Left lung (tissue), 10 donors: Measurements from ENCODE around the gene LMF1. TPM values are rescaled to one million over a fixed set of nuclear protein-coding genes. Genes with fewer than 3 reads are reported as not detected.
"Not testable (repeated sequence)": the region's sequence is repeated elsewhere in the genome, so short reads cannot be mapped to it uniquely, and the experiment has no call there.

Experiments
- ATAC-seq: fragments of 200-7000 bp; cut with Tn5 transposase; one replicate; pipeline ENCODE4 v1.9.1; 2020; ENCODE audit warnings: moderate library complexity
- DNase-seq, 4 donors: peaks; one replicate each; pipeline ENCODE4 v3.0.0-alpha.2; 2013 to 2020
- H3K27ac ChIP-seq, 2 donors: fragments of 200-600 bp; sonication (generic) in 1 of 2; one replicate each; pipeline versions ENCODE4 v1.5.0 to v1.8.0; 2020 to 2021
- H3K27me3 ChIP-seq, 2 donors: fragments of 200-600 bp; sonication (generic) in 1 of 2; one replicate each; pipeline versions ENCODE4 v1.5.0 to v1.8.0; 2020 to 2021
- H3K36me3 ChIP-seq, 2 donors: fragments of 200-600 bp; sonication (generic) in 1 of 2; one replicate each; pipeline versions ENCODE4 v1.5.0 to v1.8.0; 2020 to 2021
- H3K4me1 ChIP-seq, 2 donors: fragments of 200-600 bp; one replicate each; pipeline ENCODE4 v1.8.0; 2021
- H3K4me3 ChIP-seq, 2 donors: fragments of 200-600 bp; sonication (generic) in 1 of 2; one replicate each; pipeline versions ENCODE4 v1.5.0 to v1.8.0; 2020 to 2021; ENCODE audit warnings: mild to moderate bottlenecking in 1 of 2
- H3K9me3 ChIP-seq, 2 donors: fragments of 200-600 bp; sonication (generic) in 1 of 2; one replicate each; pipeline versions ENCODE4 v1.5.0 to v1.8.0; 2020 to 2021
- intact Hi-C, 2 donors: fragments of 100-400 bp; cut with DNase I; formaldehyde crosslinking; loops; one replicate each; pipeline versions ENCODE4 v1.11.2 to v1.14.2; 2022
- polyA plus RNA-seq, 6 donors: library from polyadenylated mRNA; unstranded; fragments of 120-200 nt; gene quantifications; one replicate each; pipeline ENCODE4 v1.2.1, GENCODE V29; 2013; ENCODE audit not compliant: insufficient read length in 6 of 6
- total RNA-seq, 2 donors: library from RNA; stranded (reverse); fragmentation: NEBNext Ultra II Directional; extraction: Animal tissue kit (Norgen Biotek cat#: 25700); gene quantifications; one replicate each; pipeline ENCODE4 v1.2.1, GENCODE V29; 2021
- TF ChIP-seq, protein P1 (sequence below), 2 donors: fragments of 200-600 bp; sonication (generic) in 1 of 2; IDR thresholded peaks; one replicate each; pipeline versions ENCODE4 v1.5.0 to v1.8.0; 2021; ENCODE audit warnings: antibody characterized with exemption in 2 of 2
- donor health status: DM: no; HTN: yes; CAD: no.
- donor health status: DM: no; HTN: no; CAD: no.

LMF1 gene
- total and polyA plus RNA-seq, 8 donors: 15.5 to 23.1 (median 20.4) TPM

DNA sequence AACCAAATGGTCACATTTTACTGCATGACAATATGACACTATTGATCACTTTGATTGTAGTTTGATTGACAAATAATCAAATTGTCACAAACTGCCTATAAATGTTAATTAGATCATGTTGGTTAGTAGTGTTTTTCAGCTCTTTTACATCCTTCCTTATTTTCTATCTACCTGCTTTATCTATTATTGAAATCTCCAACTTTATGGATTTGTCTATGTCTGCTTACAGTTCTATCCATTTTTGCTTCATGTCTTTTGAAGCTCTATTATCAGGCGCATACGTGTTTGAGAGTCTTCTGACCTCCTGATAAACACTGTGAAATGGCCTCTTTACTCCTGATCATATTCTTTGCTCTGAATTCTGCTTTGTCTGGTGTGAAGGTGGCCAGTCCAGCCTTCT is 87.0 kb downstream of the LMF1 start:
- DNase-seq: no peak
- intact Hi-C loops: no loop called here
- Histone ChIP-seq H3K4me1 (no peaks in the 10 kb centered on the region), H3K9me3 (peaks cover 0 to 24% of the 10 kb centered on the region in 2 donors), H3K4me3 (no peak overlapping the region), H3K27ac (no peak overlapping the region), H3K27me3 (no peaks in the 10 kb centered on the region), H3K36me3 (peaks cover 0 to 16% of the 10 kb centered on the region in 2 donors)
- TF ChIP-seq, protein P1, sequence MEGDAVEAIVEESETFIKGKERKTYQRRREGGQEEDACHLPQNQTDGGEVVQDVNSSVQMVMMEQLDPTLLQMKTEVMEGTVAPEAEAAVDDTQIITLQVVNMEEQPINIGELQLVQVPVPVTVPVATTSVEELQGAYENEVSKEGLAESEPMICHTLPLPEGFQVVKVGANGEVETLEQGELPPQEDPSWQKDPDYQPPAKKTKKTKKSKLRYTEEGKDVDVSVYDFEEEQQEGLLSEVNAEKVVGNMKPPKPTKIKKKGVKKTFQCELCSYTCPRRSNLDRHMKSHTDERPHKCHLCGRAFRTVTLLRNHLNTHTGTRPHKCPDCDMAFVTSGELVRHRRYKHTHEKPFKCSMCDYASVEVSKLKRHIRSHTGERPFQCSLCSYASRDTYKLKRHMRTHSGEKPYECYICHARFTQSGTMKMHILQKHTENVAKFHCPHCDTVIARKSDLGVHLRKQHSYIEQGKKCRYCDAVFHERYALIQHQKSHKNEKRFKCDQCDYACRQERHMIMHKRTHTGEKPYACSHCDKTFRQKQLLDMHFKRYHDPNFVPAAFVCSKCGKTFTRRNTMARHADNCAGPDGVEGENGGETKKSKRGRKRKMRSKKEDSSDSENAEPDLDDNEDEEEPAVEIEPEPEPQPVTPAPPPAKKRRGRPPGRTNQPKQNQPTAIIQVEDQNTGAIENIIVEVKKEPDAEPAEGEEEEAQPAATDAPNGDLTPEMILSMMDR (IDR thresholded peaks at IDR 0.05): no peak
- no peak for ATAC-seq

DNA sequence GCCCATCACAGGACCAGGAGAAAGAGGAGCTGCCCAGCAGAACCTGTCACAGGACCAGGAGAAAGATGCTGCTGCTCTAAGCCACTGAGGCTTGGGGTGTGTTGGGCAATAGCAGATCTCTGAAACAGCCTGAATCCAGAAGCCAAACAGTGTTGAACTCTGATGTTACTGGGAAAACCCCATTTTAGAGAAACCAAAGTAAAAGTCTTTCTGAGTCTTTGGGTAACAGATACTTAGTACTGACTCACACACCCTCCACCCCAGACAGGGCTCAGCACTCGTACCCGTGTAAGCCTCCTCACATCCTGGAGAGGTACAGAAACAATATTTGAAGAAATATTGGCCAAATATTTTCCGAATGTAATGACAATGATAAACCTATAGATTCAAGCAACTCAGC is 87.4 kb downstream of the LMF1 start:
- Histone ChIP-seq H3K27ac (no peak overlapping the region), H3K27me3 (no peaks in the 10 kb centered on the region), H3K4me3 (no peak overlapping the region), H3K4me1 (no peaks in the 10 kb centered on the region), H3K9me3 (peaks cover 0 to 24% of the 10 kb centered on the region in 2 donors), H3K36me3 (peaks cover 0 to 15% of the 10 kb centered on the region in 2 donors)
- TF ChIP-seq, protein P1 (IDR thresholded peaks at IDR 0.05): no peak
- intact Hi-C loops: no loop called here
- no peak for ATAC-seq
- no peak for DNase-seq

DNA sequence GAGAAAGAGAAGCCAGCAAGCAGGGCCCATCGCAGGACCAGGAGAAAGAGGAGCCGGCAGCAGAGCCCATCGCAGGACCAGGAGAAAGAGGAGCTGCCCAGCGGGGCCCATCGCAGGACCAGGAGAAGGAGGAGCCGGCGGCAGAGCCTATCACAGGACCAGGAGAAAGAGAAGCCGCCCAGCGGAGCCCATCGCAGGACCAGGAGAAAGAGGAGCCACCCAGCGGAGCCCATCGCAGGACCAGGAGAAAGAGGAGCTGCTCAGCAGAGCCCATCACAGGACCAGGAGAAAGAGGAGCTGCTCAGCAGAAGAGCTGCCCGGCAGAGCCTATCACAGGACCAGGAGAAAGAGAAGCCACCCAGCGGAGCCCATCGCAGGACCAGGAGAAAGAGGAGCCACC is 88.1 kb downstream of the LMF1 start:
- H3K4me1 ChIP-seq, H3K27ac ChIP-seq, H3K27me3 ChIP-seq, intact Hi-C loops, H3K4me3 ChIP-seq, ATAC-seq: not testable (repeated sequence)
- DNase-seq: peak in 1 of 4 donors; percentile 45
- Histone ChIP-seq H3K36me3 (peaks cover 0 to 15% of the 10 kb centered on the region in 2 donors), H3K9me3 (peaks cover 0 to 24% of the 10 kb centered on the region in 2 donors)

DNA sequence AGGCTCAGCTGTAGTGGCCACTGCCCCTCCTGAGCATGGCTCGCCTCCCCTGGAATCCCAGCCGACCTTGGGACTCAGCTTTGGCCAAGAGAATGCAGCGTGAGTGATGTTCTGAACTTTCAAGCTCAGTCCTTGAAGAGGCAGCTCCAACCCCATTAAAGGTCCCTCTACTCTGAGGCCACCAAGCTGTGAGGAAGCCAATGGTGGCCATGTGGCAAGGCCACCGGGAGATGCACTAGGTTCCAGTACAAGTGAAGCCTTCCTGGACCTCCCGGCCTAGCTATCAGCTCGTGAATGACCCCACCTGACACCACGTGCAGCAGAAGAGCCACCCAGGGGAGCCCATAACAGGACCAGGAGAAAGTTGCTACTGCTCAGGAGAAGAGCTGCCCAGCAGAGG is 88.5 kb downstream of the LMF1 start:
- Histone ChIP-seq H3K36me3 (peaks cover 0 to 15% of the 10 kb centered on the region in 2 donors), H3K4me1 (no peaks in the 10 kb centered on the region), H3K27ac (no peak overlapping the region), H3K4me3 (no peak overlapping the region), H3K9me3 (peaks cover 0 to 24% of the 10 kb centered on the region in 2 donors), H3K27me3 (no peaks in the 10 kb centered on the region)
- no peak for ATAC-seq
- TF ChIP-seq, protein P1 (IDR thresholded peaks at IDR 0.05): no peak
- peak in 1 of 4 donors; percentile 28 for DNase-seq
- intact Hi-C loops: no loop called here

DNA sequence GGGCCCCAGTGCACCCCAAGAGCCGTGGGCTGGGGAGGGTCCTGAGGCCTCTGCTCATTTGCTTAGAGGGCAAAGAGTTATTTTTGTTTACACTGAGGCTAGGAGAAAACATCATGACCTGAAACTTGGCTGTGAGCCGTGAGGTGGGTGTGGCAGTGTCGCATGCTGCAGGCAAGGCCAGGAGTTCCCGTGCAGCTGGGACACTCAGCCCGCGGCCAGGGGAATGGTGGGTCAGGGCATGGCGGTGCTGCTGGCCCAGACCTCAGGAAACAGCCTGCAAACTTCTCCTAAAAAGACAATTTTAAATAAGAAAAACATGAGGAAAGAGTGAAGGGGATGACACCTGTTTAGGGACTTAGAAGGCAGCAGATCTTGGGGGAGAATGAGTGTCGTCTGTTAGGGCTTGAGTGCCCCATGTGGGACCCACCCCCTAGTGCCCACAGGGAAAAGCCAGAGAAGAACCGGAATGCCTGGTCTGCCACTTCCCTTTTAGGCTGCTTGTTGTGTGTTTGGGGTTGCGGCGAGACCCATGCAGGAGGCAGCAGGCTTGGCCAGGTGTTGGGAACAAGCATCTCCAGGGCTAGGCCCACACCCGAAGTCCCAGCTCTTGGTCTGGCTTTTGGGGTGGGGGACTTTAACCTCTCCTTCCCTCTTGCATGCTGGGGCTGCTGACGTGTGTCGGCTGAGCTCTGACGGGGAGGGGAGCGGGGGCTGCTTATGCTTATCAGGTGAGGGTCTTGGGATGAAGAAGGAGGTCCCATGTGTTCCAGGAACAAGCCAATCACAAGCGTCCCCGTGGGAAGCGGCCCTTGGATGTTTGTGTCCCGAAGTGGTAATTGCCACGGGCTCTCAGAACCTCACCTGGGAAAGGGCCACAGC is 89.3 kb downstream of the LMF1 start:
- Histone ChIP-seq H3K4me3 (no peak overlapping the region), H3K4me1 (no peaks in the 10 kb centered on the region), H3K9me3 (peaks cover 0 to 24% of the 10 kb centered on the region in 2 donors), H3K36me3 (peaks cover 0 to 15% of the 10 kb centered on the region in 2 donors), H3K27ac (no peak overlapping the region), H3K27me3 (no peaks in the 10 kb centered on the region)
- TF ChIP-seq, protein P1 (IDR thresholded peaks at IDR 0.05): no peak
- intact Hi-C loops: no loop called here
- peak in 2 of 4 donors; percentile 29 to 51 for DNase-seq
- no peak for ATAC-seq
